Measurements from ENCODE around the gene TMEM271. TPM values are rescaled to one million over a fixed set of nuclear protein-coding genes. Genes with fewer than 3 reads are reported as not detected.

Gene TMEM271
- total RNA-seq, 2 experiments from 2014 or later: not detected

DNA sequence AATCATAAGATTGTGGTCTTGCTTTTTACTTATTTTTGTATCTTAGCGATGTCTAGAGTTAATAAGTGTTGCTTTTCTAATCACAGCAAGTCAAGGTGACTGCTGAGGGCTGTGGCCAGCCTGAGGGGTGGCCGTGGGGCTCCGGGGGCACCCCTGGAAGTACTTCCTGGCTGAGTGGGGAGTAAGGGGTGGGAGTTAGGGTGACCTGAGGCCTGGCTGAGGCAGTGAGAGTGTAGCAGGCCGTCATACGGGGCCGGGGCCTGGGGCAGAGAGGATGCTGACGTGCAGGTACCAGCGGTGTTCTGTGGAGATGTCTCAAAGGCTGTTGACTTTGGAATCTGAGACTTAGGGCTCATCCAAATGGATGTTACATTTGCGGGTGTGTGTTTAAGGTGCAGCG is 47.8 kb downstream of the TMEM271 start:
- no peaks in the 10 kb centered on the region for H3K9me3 Mint-ChIP-seq
- H3K36me3 ChIP-seq (ENCODE audit: insufficient read depth, low read length): peaks cover 75% of the 10 kb centered on the region
- H3K27me3 Mint-ChIP-seq: no peaks in the 10 kb centered on the region

DNA sequence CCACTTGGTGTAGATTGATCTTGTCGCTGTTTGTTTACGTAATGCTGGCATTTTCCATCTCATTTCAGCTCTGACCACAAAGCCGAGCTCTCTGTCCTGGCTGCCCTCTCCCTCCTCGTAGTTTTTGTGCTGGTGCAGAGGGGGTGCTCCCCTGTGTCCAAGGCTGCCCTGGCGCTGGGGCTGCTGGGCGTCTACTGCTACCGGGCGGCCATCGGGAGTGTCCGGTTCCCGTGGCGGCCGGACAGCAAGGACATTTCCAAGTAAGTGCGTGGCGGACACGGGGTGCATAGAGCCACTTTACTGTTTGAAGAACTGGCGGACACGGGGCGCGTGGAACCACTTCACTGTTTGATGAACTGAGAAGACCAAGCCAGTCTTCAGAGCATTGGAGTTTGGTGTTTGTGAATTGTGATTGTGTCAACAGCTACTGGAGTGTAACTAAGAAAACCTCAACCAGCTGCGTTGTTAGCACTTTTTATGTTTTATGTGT is 49.1 kb downstream of the TMEM271 start:
- Mint-ChIP-seq H3K9me3 (no peaks in the 10 kb centered on the region), H3K27me3 (no peaks in the 10 kb centered on the region), H3K27ac (no peak overlapping the region), H3K36me3 (ENCODE audit: low read depth) (peaks cover 95% of the 10 kb centered on the region), H3K4me1 (ENCODE audit: low read depth) (peaks cover 6% of the 10 kb centered on the region), H3K4me3 (no peak overlapping the region)
- POLR2A ChIA-PET: no interaction called here
- ATAC-seq (ENCODE audit: poor library complexity) (no peak), DNase-seq (no peak)
- Histone ChIP-seq H3K4me3 (ENCODE audit: low read length) (no peak overlapping the region), H3K9me3 (ENCODE audit: control insufficient read depth in 1 of 2, insufficient read depth in 1 of 2, low read length in 2 of 2) (peaks cover 0 to 16% of the 10 kb centered on the region in 2 experiments), H3K36me3 (ENCODE audit: insufficient read depth, low read length) (peaks cover 76% of the 10 kb centered on the region), H3K27ac (ENCODE audit: low read depth in 1 of 2, low read length in 2 of 2) (no peak overlapping the region), H3K4me1 (ENCODE audit: insufficient read depth, low read length) (no peaks in the 10 kb centered on the region), H3K27me3 (ENCODE audit: control insufficient read depth in 1 of 2, insufficient read depth in 2 of 2, low read length in 2 of 2) (no peaks in the 10 kb centered on the region)
- TF ChIP-seq, protein P1, sequence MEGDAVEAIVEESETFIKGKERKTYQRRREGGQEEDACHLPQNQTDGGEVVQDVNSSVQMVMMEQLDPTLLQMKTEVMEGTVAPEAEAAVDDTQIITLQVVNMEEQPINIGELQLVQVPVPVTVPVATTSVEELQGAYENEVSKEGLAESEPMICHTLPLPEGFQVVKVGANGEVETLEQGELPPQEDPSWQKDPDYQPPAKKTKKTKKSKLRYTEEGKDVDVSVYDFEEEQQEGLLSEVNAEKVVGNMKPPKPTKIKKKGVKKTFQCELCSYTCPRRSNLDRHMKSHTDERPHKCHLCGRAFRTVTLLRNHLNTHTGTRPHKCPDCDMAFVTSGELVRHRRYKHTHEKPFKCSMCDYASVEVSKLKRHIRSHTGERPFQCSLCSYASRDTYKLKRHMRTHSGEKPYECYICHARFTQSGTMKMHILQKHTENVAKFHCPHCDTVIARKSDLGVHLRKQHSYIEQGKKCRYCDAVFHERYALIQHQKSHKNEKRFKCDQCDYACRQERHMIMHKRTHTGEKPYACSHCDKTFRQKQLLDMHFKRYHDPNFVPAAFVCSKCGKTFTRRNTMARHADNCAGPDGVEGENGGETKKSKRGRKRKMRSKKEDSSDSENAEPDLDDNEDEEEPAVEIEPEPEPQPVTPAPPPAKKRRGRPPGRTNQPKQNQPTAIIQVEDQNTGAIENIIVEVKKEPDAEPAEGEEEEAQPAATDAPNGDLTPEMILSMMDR (IDR thresholded peaks at IDR 0.05): no peak
- CTCF ChIA-PET: no interaction called here
- intact Hi-C loops (cut with DNase I, micrococcal nuclease): no loop called here

More for the DNA sequence above, 47.8 kb downstream of the TMEM271 start:
- no peak for ATAC-seq (ENCODE audit: poor library complexity)
- H3K27ac Mint-ChIP-seq: no peak overlapping the region
- no peak for DNase-seq
- H3K4me3 Mint-ChIP-seq: no peak overlapping the region
- Histone ChIP-seq H3K27me3 (ENCODE audit: control insufficient read depth in 1 of 2, insufficient read depth in 2 of 2, low read length in 2 of 2) (no peaks in the 10 kb centered on the region), H3K4me3 (ENCODE audit: low read length) (no peak overlapping the region), H3K27ac (ENCODE audit: low read depth in 1 of 2, low read length in 2 of 2) (no peak overlapping the region), H3K9me3 (ENCODE audit: control insufficient read depth in 1 of 2, insufficient read depth in 1 of 2, low read length in 2 of 2) (peaks cover 0 to 27% of the 10 kb centered on the region in 2 experiments), H3K4me1 (ENCODE audit: insufficient read depth, low read length) (no peaks in the 10 kb centered on the region)
- intact Hi-C loops (cut with DNase I, micrococcal nuclease): no loop called here
- H3K4me1 Mint-ChIP-seq (ENCODE audit: low read depth): peaks cover 6% of the 10 kb centered on the region
- POLR2A ChIA-PET: no interaction called here
- TF ChIP-seq, protein P1 (IDR thresholded peaks at IDR 0.05): no peak
- peaks cover 92% of the 10 kb centered on the region for H3K36me3 Mint-ChIP-seq (ENCODE audit: low read depth)
- CTCF ChIA-PET: no interaction called here

DNA sequence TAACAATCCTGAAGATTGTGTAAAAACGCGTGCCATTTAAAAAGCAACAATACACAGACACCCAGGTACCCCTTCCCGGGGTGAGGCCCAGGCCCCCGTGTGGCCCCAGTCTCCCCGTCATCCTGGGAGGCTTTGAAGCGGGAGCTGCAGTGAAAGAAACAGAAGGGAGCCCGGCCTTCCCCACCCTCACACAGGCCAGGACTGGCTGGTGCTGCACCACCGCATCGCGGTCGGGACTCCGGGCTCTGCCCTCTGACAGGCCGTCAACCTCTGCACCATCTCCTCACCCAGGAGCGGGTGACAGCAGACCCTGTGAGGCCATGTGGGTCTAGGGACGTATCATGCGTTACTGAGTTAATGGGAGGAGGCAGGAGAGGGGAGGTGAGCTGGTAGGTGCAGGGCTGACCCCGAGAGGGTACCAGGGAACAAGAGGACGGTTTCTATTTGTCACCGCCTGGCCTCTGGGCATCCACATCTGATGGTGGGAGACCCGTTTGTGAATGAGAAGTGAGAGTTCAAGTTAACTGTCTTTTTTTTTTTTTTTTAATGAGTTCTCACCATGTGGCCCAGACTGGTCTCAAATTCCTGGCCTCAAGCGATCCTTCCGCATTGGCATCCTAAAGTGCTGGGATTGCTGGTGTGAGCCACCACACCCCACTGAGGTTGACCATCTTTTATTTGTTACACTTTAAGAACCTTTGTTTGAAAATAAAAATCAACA is 49.7 kb downstream of the TMEM271 start:
- no peak overlapping the region for H3K4me3 ChIP-seq (ENCODE audit: low read length)
- DNase-seq (no peak), ATAC-seq (ENCODE audit: poor library complexity) (no peak)
- H3K27me3 Mint-ChIP-seq: no peaks in the 10 kb centered on the region
- peaks cover 6% of the 10 kb centered on the region for H3K4me1 Mint-ChIP-seq (ENCODE audit: low read depth)
- H3K27ac ChIP-seq (ENCODE audit: low read depth in 1 of 2, low read length in 2 of 2): no peak overlapping the region
- peaks cover 77% of the 10 kb centered on the region for H3K36me3 ChIP-seq (ENCODE audit: insufficient read depth, low read length)
- no peaks in the 10 kb centered on the region for H3K4me1 ChIP-seq (ENCODE audit: insufficient read depth, low read length)
- no peaks in the 10 kb centered on the region for H3K27me3 ChIP-seq (ENCODE audit: control insufficient read depth in 1 of 2, insufficient read depth in 2 of 2, low read length in 2 of 2)
- no peak overlapping the region for H3K4me3 Mint-ChIP-seq
- no peaks in the 10 kb centered on the region for H3K9me3 Mint-ChIP-seq
- ChIA-PET POLR2A (no interaction called here), CTCF (no interaction called here)
- H3K9me3 ChIP-seq (ENCODE audit: control insufficient read depth in 1 of 2, insufficient read depth in 1 of 2, low read length in 2 of 2): peaks cover 0 to 16% of the 10 kb centered on the region in 2 experiments
- intact Hi-C loops (cut with DNase I, micrococcal nuclease): no loop called here
- H3K27ac Mint-ChIP-seq: no peak overlapping the region
- TF ChIP-seq, protein P1 (IDR thresholded peaks at IDR 0.05): no peak
- H3K36me3 Mint-ChIP-seq (ENCODE audit: low read depth): peaks cover 94% of the 10 kb centered on the region

All from CD4-positive, alpha-beta T cell (primary cell).